Measurements from ENCODE around the gene HRH1.

DNA sequence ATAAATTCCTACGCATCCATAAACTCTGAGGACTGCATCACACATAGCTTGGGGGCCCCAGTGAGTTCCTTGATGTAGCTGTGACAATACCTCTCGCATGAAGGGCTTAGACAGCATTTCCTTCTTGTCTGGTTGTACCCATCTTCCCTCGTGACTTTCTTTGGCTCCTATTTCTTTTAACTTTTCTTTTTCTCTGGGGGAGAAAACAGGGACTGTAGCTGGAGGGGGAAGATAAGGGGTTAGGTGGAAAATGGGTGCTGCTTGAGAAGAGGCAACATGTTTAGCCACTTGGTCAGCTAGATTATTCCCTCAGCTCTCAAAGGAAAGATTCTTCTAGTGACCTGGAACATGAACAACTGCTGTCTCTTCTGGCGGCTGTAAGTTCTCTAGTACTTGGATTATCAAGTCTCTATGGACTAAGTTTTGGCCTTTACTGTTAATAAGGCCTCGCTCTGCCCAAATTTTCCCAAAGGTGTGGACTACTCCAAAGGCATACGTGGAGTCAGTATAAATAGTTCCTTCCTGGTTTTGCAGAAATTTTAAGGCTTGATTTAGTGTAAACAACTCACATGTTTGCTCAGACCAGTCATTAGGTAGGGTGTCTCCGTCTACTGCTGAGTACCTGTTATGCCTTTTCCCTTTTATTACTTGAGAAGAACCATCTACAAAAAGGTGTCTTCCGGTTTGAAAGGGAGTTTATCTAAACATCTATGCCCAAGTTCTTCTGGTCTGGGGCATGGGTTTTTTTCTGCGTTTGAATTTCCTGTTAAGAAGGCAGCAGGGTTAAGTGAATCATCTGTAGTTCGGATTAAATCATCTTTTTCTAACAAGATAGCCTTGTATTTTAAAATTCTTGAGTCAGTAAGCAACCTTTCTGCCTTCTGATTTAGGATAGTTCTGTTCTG lies 96.9 kb downstream of the HRH1 start:
- TF ChIP-seq, protein P1, sequence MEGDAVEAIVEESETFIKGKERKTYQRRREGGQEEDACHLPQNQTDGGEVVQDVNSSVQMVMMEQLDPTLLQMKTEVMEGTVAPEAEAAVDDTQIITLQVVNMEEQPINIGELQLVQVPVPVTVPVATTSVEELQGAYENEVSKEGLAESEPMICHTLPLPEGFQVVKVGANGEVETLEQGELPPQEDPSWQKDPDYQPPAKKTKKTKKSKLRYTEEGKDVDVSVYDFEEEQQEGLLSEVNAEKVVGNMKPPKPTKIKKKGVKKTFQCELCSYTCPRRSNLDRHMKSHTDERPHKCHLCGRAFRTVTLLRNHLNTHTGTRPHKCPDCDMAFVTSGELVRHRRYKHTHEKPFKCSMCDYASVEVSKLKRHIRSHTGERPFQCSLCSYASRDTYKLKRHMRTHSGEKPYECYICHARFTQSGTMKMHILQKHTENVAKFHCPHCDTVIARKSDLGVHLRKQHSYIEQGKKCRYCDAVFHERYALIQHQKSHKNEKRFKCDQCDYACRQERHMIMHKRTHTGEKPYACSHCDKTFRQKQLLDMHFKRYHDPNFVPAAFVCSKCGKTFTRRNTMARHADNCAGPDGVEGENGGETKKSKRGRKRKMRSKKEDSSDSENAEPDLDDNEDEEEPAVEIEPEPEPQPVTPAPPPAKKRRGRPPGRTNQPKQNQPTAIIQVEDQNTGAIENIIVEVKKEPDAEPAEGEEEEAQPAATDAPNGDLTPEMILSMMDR (IDR thresholded peaks at IDR 0.05; ENCODE audit: insufficient read depth, low read length, poor library complexity, severe bottlenecking) = no peak
- TF ChIP-seq EZH2phosphoT487 (conservative IDR thresholded peaks at IDR 0.05; ENCODE audit: low read length) = no peak
